HUES48 (cell line): ENCODE measurements around the gene CCN2.
"Not testable (repeated sequence)": the region's sequence is repeated elsewhere in the genome, so short reads cannot be mapped to it uniquely, and the experiment has no call there.

Source experiments
- H3K27ac ChIP-seq: one replicate; pipeline ENCODE4 v1.7.0; 2013; ENCODE audit warnings: low read depth, low read length, inconsistent platforms
- H3K27me3 ChIP-seq: 2 replicates; pipeline ENCODE4 v1.6.1; 2013; ENCODE audit warnings: mild to moderate bottlenecking, low read length; ENCODE audit not compliant: control insufficient read depth, insufficient read depth
- H3K36me3 ChIP-seq: 2 replicates; pipeline ENCODE4 v1.6.1; 2013; ENCODE audit warnings: low read length; ENCODE audit not compliant: control insufficient read depth, insufficient read depth
- H3K4me1 ChIP-seq: 2 replicates; pipeline ENCODE4 v1.6.1; 2013; ENCODE audit warnings: mild to moderate bottlenecking, low read length; ENCODE audit not compliant: control insufficient read depth, insufficient read depth
- H3K4me3 ChIP-seq: 2 replicates; pipeline ENCODE4 v1.5.1; 2013; ENCODE audit warnings: mild to moderate bottlenecking, low read depth, low read length
- H3K9ac ChIP-seq: 2 replicates; pipeline ENCODE4 v1.6.1; 2013; ENCODE audit warnings: mild to moderate bottlenecking, low read depth, low read length, moderate library complexity
- H3K9me3 ChIP-seq: 2 replicates; pipeline ENCODE4 v1.6.1; 2013; ENCODE audit warnings: low read length; ENCODE audit not compliant: control insufficient read depth, insufficient read depth

The CCN2 gene

DNA sequence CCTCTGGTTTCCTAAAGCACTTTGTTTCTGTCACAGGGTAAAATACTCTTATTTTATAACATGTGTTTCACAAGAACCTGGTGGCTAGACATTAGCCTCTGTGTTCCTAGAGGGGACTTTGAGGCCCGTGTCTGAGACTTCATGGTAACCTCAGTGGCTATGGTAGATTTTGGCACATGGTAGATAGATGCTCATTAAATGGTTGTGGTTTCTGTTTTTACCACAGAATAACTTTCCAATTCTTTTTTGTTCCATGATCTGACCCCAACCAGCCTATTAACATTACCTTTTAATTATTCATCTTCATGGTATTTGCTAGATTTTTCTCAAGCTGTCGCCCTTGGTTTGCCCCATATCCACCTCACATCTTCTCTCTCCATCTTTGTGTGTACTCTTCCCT, 34.3 kb downstream of the CCN2 start:
- peaks cover 9% of the 10 kb centered on the region; the same call in 1 of the 2 replicates for H3K9me3 ChIP-seq
- no peak overlapping the region for H3K9ac ChIP-seq
- no peaks in the 10 kb centered on the region; the same call in 1 of the 2 replicates for H3K4me1 ChIP-seq
- no peak overlapping the region for H3K27ac ChIP-seq
- no peaks in the 10 kb centered on the region for H3K27me3 ChIP-seq
- no peak overlapping the region for H3K4me3 ChIP-seq
- H3K36me3 ChIP-seq: peaks cover 73% of the 10 kb centered on the region

DNA sequence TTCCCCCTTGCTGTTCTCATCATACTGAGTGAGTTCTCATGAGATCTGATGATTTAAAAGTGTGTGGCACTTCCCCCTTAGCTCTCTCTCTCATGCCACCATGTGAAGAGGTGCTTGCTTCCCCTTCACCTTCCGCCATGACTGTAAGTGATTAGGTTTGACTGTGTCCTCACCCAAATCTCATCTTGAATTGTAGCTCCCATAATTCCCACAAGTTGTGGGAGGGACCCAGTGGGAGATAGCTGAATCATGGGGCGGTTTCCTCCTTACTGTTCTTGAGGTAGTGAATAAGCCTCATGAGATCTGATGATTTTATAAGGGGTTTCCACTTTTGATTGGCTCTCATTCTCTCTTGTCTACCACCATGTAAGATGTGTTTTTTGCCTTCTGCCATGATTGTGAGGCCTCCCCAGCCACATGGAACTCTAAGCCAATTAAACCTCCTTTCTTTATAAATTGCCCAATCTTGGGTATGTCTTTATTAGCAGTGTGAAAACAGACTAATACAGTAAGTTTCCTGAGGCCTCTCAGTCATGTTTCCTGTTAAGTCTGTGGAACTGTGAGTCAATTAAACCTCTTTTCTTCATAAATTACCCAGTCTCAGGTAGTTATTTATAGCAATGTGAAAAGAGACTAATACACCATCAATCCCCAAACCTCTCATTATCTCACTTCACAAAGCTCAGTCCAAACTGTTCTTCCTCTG, 34.9 kb downstream of the CCN2 start:
- H3K36me3 ChIP-seq: peaks cover 79% of the 10 kb centered on the region
- not testable (repeated sequence) for H3K9ac ChIP-seq, H3K27ac ChIP-seq, H3K4me1 ChIP-seq, H3K9me3 ChIP-seq, H3K27me3 ChIP-seq, H3K4me3 ChIP-seq

DNA sequence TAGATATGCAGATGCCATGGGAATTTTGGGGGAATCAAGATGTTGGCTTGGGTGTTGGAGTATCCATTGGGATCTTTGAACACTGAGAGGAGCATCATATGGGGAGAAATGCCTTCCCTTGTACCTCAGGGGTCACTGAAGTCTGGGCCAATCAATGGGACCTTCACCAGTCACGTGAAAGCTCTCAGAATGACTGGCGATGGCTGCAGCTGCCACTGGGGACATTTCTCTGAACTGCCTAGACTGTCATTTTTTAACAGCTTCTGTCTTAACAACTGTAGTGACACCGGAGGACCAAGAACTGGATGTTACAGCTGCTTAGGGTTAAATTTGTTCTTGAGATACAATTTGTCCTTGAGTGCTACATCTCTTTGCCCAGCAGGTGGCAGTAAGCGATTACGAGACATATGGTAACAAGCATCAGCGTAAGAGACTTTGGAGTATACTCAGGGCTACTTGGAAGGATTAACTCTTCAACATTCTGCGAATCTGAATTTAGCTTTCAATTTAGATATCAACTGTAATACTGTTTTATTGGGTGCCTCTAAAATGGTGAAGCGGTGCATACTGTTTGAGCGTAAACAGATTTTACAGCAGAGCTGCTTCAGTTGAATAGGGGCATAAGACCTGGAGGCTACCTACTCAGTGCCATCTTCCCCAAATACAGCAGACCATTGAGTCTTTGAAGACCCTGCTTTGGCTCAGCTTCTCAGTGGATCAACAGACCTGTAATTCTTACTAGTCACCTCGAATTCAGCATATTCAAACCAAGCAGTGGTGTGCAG, 36.0 kb downstream of the CCN2 start:
- no peaks in the 10 kb centered on the region for H3K27me3 ChIP-seq
- H3K9ac ChIP-seq: no peak overlapping the region
- H3K36me3 ChIP-seq: peaks cover 89% of the 10 kb centered on the region
- no peaks in the 10 kb centered on the region; the same call in 1 of the 2 replicates for H3K4me1 ChIP-seq
- no peak overlapping the region for H3K4me3 ChIP-seq
- peaks cover 9% of the 10 kb centered on the region; the same call in 1 of the 2 replicates for H3K9me3 ChIP-seq
- H3K27ac ChIP-seq: no peak overlapping the region

DNA sequence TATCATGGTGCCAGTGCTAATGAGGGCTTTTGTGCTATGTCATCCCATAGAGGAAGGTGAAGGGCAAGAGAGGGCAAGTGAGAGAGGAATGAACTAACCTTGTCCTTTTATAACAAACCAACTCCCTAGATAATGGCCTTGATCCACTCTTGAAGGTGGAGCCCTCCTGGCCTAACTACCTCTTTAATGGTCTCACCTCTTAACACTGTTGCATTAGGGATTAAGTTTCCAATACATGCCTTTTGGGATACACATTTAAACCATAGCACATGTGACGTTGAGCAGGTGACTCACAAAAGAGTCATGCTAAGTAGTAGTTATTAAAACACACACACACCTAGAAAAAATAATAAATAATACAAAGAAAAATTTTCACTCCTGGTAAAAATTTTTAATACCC, 36.9 kb downstream of the CCN2 start:
- peaks cover 98% of the 10 kb centered on the region for H3K36me3 ChIP-seq
- peaks cover 5% of the 10 kb centered on the region; the same call in 1 of the 2 replicates for H3K4me1 ChIP-seq
- no peak overlapping the region for H3K9ac ChIP-seq
- peaks cover 9% of the 10 kb centered on the region; the same call in 1 of the 2 replicates for H3K9me3 ChIP-seq
- no peak overlapping the region for H3K4me3 ChIP-seq
- H3K27me3 ChIP-seq: no peaks in the 10 kb centered on the region
- no peak overlapping the region for H3K27ac ChIP-seq

DNA sequence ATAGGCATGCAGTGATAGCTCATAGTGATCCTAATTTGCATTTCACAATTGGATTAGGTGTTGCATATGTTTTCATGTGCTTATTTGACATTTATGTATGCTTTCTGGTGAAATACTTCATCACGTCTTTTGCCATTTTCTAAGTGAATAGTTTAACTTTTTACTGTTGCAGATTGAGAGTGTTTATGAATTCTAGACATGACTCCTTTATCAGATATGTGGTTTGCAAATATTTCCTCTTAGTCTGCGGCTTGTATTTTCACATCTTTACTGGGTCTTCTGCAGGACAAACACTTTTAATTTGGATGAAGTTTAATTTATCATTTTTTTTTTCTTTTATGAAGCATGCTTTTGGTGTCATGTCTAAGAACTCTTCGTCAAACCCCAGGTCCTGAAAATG, 39.2 kb downstream of the CCN2 start:
- Histone ChIP-seq H3K9me3 (no peaks in the 10 kb centered on the region), H3K27ac (no peak overlapping the region), H3K27me3 (no peaks in the 10 kb centered on the region), H3K36me3 (peaks cover 94% of the 10 kb centered on the region), H3K9ac (no peak overlapping the region), H3K4me1 (peaks cover 15% of the 10 kb centered on the region), H3K4me3 (no peak overlapping the region)

DNA sequence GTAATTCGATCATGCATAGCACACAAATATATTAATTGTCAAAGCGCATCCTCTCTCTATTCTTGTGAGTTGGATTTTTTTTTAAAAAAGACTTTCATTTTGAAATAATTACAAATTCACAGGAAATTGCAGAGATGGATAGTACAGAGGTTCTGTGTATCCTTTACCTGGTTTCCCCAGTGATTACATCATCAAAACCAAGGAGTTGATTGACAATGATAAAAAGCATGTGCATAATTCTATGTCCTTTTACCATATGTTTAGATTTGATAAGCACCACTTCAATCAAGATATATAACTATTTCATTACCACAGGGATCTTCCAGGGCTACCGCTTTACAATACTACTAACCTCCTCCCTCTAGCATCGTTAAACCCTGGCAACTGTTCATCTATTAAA, 40.2 kb downstream of the CCN2 start:
- peaks cover 15% of the 10 kb centered on the region for H3K4me1 ChIP-seq
- no peak overlapping the region for H3K4me3 ChIP-seq
- no peaks in the 10 kb centered on the region for H3K9me3 ChIP-seq
- H3K9ac ChIP-seq: no peak overlapping the region
- H3K27me3 ChIP-seq: no peaks in the 10 kb centered on the region
- peaks cover 84% of the 10 kb centered on the region for H3K36me3 ChIP-seq
- H3K27ac ChIP-seq: no peak overlapping the region

DNA sequence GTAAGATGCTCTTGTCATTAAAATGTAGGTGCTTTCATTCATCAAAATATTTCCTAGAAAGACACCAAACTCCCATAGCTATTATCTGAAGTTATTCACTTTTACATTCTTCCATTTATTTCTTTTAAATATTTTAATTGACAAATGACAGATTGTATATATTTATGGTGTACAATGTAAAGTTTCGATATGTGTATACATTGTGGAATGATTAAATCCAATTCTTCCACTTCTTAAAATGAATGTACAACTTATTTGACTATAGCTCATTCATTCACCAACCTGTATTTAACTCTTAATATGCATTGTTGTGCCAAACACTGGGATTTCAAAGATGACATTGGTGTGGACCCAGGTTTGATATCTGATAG, 41.0 kb downstream of the CCN2 start:
- H3K27me3 ChIP-seq: no peaks in the 10 kb centered on the region
- H3K36me3 ChIP-seq: peaks cover 77% of the 10 kb centered on the region
- no peak overlapping the region for H3K9ac ChIP-seq
- H3K9me3 ChIP-seq: no peaks in the 10 kb centered on the region
- peaks cover 15% of the 10 kb centered on the region for H3K4me1 ChIP-seq
- H3K27ac ChIP-seq: no peak overlapping the region
- H3K4me3 ChIP-seq: no peak overlapping the region

DNA sequence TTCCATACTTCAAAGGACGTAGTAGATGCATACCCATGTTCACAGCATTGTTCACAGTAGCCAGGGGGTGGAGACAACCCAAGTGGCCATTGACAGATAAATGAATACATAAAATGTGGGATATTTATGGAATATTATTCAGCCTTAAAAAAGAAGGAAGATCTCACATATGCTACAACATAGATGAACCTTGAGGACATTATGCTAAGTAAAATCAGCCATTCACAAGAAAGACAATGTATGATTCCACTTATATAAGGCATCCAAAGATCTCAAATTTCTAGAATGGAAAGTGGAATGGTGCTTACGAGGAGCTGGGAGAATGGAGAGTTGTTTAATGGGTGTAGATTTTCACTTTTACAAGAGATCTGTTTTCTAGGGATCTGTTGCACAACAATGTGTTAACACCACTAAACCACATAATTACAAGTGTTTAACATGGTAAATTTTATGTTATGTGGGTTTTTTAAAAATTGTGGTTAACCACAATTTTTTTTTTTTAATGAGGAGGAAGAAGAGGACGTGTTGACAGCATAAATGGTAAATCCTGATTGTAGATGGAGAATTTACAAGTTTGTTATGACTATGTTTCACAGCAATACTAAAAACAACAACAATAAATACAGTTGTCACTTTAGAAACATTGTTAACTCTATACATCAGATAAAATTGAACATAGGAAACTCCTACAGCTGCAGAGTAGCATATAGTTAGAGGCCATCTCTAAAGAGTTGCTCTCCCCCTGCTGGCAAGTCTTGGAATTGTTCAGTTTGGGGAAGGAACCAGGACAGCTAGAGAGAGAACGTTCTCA, 41.6 kb downstream of the CCN2 start:
- H3K9me3 ChIP-seq: no peaks in the 10 kb centered on the region
- no peak overlapping the region for H3K4me3 ChIP-seq
- peaks cover 71% of the 10 kb centered on the region for H3K36me3 ChIP-seq
- H3K27ac ChIP-seq: no peak overlapping the region
- H3K27me3 ChIP-seq: no peaks in the 10 kb centered on the region
- H3K4me1 ChIP-seq: peaks cover 15% of the 10 kb centered on the region
- H3K9ac ChIP-seq: no peak overlapping the region

DNA sequence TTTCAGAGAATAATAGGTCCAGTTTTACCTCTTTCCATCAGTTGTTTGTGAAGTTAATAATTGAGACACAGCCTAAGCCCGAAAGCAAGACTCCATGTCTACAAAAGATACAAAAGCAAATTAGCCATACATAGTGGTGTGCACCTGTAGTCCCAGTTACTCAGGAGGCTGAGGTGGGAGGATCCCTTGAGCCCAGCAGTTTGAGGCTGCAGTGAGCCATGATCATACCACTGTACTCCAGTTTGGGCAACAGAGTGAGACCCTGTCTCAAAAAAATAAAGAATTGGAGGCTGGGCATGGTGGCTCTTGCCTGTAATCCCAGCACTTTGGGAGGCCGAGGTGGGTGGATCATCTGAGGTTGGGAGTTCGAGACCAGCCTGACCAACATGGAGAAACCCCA, 42.4 kb downstream of the CCN2 start:
- H3K27ac ChIP-seq, H3K9ac ChIP-seq, H3K27me3 ChIP-seq, H3K4me3 ChIP-seq, H3K9me3 ChIP-seq: not testable (repeated sequence)
- H3K36me3 ChIP-seq: peaks cover 62% of the 10 kb centered on the region
- peaks cover 15% of the 10 kb centered on the region for H3K4me1 ChIP-seq

DNA sequence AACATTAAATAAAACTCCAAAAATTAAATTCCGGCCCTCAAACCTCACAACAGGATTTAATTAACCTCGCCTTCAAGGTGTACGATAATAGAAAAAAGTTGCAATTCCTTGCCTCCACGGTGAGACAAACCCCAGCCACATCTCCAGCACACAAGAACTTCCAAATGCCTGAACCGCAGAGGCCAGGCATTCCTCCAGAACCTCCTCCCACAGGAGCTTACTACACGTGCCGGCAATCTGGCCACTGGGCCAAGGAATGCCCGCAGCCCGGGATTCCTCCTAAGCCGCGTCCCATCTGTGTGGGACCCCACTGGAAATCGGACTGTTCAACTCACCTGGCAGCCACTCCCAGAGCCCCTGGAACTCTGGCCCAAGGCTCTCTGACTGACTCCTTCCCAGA, 47.4 kb downstream of the CCN2 start:
- Histone ChIP-seq H3K36me3 (peaks cover 16% of the 10 kb centered on the region), H3K9ac (peak overlapping the region; percentile 69; the same call in 1 of the 2 replicates), H3K4me3 (peak overlapping the region; percentile 65), H3K4me1 (peaks cover 29% of the 10 kb centered on the region)
- H3K27me3 ChIP-seq, H3K9me3 ChIP-seq, H3K27ac ChIP-seq: not testable (repeated sequence)
